Measurements from ENCODE around the gene CELF1. TPM values are rescaled to one million over a fixed set of nuclear protein-coding genes. Genes with fewer than 3 reads are reported as not detected.

CELF1 gene
- total RNA-seq, 2 donors from 2014 or later = 57.1 to 65.9 TPM

DNA sequence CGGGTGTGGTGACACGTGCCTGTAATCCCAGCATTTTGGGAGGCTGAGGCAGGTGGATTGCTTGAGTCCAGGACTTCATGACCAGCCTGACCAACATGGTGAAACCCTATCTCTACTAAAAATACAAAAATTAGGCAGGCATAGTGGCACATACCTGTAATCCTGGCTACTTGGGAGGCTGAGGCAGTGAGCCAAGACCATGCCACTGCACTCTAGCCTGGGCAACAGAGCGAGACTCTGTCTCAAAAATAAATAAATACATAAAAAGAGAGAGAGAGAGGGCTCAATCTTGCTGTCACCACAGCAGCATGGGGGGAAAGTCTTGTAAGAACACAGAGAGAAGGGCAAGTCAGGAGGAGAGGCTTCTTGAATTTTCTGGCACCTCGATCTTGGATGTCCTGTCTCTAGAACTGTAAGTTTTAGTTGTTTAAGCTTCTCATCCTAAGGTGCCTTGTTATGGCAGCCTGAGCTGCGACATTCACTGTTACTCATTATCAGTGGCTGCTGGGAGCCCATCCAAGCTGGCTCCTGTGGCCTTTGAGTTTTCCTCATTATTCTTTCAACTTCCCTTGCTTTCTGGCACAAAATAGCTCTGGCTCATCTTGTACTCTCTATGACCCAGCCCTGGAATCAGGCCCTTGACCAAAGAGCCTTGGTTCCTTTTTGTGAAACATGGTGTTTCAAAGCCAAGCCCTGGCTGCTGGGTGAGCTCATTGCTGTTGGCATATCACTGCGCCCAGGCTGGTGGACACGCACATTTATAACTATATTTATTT, 118.7 kb downstream of the CELF1 start:
- TF ChIP-seq, protein P1, sequence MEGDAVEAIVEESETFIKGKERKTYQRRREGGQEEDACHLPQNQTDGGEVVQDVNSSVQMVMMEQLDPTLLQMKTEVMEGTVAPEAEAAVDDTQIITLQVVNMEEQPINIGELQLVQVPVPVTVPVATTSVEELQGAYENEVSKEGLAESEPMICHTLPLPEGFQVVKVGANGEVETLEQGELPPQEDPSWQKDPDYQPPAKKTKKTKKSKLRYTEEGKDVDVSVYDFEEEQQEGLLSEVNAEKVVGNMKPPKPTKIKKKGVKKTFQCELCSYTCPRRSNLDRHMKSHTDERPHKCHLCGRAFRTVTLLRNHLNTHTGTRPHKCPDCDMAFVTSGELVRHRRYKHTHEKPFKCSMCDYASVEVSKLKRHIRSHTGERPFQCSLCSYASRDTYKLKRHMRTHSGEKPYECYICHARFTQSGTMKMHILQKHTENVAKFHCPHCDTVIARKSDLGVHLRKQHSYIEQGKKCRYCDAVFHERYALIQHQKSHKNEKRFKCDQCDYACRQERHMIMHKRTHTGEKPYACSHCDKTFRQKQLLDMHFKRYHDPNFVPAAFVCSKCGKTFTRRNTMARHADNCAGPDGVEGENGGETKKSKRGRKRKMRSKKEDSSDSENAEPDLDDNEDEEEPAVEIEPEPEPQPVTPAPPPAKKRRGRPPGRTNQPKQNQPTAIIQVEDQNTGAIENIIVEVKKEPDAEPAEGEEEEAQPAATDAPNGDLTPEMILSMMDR (IDR thresholded peaks at IDR 0.05) = no peak
- Histone ChIP-seq H3K9me3 (no peaks in the 10 kb centered on the region), H3K36me3 (no peaks in the 10 kb centered on the region), H3K4me3 (no peak overlapping the region), H3K27me3 (no peaks in the 10 kb centered on the region), H3K4me1 (peaks cover 0 to 9% of the 10 kb centered on the region in 2 donors), H3K27ac (peak overlapping the region in 1 of 2 donors; percentile 23)
- DNase-seq (ENCODE audit: low spot score) = no peak

DNA sequence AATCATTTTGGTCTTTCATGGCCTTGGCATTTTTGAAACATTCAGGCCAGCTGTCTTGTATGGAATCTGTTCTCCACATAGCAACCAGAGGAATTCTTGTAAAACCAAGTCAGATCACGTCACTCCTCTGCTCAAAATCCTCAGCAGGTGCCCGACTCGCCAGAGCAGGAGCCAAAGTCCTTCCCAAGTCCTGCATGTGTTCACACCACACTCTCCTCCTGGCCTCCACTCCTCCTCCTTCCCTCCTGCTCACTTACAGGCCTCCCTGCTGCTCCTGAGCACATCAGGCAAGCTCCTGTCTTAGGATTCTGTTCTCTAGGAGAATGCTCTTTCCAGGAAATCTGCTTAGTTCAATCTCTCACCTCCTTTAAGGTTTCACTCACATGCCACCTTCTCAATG, 119.8 kb downstream of the CELF1 start:
- Histone ChIP-seq H3K9me3 (no peaks in the 10 kb centered on the region), H3K27me3 (no peaks in the 10 kb centered on the region), H3K27ac (no peak overlapping the region), H3K4me1 (peaks cover 0 to 9% of the 10 kb centered on the region in 2 donors), H3K36me3 (no peaks in the 10 kb centered on the region), H3K4me3 (no peak overlapping the region)
- TF ChIP-seq, protein P1 (IDR thresholded peaks at IDR 0.05) = no peak
- no peak for DNase-seq (ENCODE audit: low spot score)

DNA sequence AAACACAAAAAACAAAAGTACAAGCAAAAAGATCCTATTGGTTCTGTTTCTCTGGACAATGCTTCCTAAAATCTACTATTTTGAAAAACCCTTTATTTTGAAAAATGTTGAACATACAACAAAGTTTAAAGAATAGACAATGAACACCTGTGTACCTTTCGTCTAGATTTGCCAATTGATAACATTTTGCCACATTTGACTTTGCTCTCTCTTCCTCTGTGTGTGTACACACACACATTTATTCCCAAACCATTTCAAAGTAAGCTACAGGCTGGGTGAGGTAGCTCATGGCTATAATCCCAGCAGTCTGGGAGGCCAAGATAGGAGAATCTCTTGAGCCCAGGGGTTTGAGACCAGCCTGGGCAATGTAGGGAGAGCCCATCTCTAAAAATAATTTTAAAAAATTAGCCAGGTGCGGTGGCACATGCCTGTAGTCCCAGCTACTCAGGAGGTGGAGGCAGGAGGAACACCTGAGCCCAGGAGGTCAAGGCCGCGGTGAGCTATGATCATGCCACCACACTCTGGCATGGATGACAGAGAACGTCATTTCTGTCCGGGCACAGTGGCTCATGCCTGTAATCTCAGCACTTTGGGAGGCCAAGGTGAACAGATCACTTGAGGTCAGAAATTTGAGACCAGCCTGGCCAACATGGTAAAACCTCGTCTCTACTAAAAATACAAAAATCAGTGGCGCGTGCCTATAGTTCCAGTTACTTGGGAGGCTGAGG, 121.4 kb downstream of the CELF1 start:
- no peak for DNase-seq (ENCODE audit: low spot score)
- H3K36me3 ChIP-seq = no peaks in the 10 kb centered on the region
- H3K27me3 ChIP-seq = no peaks in the 10 kb centered on the region
- peaks cover 0 to 9% of the 10 kb centered on the region in 2 donors for H3K4me1 ChIP-seq
- TF ChIP-seq, protein P1 (IDR thresholded peaks at IDR 0.05) = no peak
- H3K4me3 ChIP-seq = no peak overlapping the region
- no peaks in the 10 kb centered on the region for H3K9me3 ChIP-seq
- H3K27ac ChIP-seq = no peak overlapping the region

DNA sequence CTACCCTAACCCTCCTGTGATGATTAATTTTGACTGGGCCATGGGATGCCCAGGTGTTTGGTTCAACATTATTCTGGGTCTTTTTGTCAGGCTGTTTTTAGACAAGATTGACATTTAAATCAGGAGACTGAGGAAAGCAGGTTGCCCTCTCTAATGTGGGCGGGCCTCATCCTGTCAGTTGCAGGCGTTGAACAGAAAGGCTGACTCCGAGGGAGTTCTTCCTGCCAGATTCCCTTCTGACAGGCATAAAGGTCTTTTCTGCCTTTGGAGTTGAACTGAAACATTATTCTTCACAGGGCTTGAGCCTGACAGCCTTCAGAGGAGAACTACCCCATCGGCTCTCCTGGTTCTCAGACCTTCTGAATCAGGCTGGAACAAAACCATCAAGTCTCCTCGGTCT, 122.4 kb downstream of the CELF1 start:
- Histone ChIP-seq H3K36me3 (no peaks in the 10 kb centered on the region), H3K27me3 (no peaks in the 10 kb centered on the region), H3K9me3 (no peaks in the 10 kb centered on the region), H3K27ac (no peak overlapping the region), H3K4me1 (peaks cover 0 to 12% of the 10 kb centered on the region in 2 donors), H3K4me3 (no peak overlapping the region)
- DNase-seq (ENCODE audit: low spot score) = no peak
- TF ChIP-seq, protein P1 (IDR thresholded peaks at IDR 0.05) = no peak

DNA sequence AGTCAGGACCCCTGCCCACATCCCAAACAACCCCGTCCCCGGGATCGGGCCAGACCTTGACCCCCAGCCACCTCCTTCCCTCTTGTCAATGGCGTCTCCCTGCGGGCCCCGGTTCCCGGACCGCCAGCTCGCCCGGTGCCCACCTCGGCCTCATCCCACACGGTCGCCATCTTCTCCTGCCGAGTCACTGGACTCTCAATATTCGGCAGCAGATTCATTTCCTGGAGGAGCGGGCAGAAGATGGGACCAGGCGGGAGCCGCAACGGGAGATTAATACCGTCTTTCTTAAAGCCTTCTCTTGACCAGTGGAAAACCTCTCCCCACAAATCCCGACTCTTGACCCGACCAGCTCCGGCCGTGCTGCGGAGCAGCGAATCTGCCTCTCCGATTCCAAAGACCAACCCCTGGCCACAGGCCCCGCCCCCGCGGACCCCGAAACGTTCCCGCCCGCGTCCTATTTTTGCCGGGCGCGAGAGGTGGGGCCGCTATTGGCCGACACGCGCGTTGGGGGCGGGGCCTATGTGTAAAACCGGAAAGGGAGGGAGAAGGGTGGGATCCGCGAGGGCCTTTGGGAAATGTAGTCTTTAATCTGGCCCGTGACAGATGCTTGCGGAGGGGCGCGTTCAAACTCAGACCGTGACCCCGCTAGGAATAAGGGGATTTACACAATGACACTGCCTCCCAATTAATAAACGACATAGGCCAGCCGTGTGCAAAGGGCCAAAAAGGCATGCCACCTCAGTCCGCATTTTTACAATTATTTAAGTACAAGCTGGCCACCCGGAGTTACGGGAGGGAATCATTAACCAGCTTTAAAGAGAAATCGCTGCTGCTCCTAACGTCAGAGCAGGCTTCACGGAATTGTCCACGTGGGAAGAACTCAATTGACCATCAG, 126.6 kb downstream of the CELF1 start, which contains the start of gene PSMC3:
Gene PSMC3, minus strand, starts transcription at position 378 of the 895 bp plus-strand sequence. Its CDS starts 160 bp downstream, at position 218.
- Histone ChIP-seq H3K4me3 (peak within 1 kb of the TSS; percentile 74 to 93), H3K27ac (peak within 1 kb of the TSS; percentile 86 to 95), H3K9me3 (no peaks in the 10 kb centered on the region), H3K4me1 (peaks cover 0 to 16% of the 10 kb centered on the region in 2 donors), H3K36me3 (peaks cover 34% of the 10 kb centered on the region), H3K27me3 (no peaks in the 10 kb centered on the region)
- peak; percentile 99 for DNase-seq (ENCODE audit: low spot score)
- TF ChIP-seq, protein P1 (IDR thresholded peaks at IDR 0.05) = no peak

All from right atrium auricular region (tissue), 2 donors.